Choroid plexus epithelial cell (primary cell): ENCODE measurements around the gene CALM1.

Experiments
- DNase-seq: peaks from one replicate; pipeline ENCODE4 v3.0.0-alpha.2; 2010; ENCODE audit warnings: low read depth
- H3K4me3 ChIP-seq: 2 replicates; pipeline ENCODE4 v1.5.1; 2011; ENCODE audit warnings: low read depth, mild to moderate bottlenecking, control low read depth, low read length, moderate library complexity
- CTCF ChIP-seq: conservative IDR thresholded peaks from 2 replicates; pipeline ENCODE4 v1.5.1; 2011; ENCODE audit warnings: low read depth, mild to moderate bottlenecking, control low read depth, inconsistent platforms, low read length, moderate library complexity

CALM1 gene

GRCh38 chr14:90396341-90397339 lies at the start of gene CALM1:
Gene CALM1, plus strand, starts transcription at chr14:90397029. Its CDS starts 202 bp downstream, at chr14:90397231.
- DNase-seq = peak; percentile 96
- TF ChIP-seq CTCF = no peak
- peak within 1 kb of the TSS; percentile 96 for H3K4me3 ChIP-seq

DNA sequence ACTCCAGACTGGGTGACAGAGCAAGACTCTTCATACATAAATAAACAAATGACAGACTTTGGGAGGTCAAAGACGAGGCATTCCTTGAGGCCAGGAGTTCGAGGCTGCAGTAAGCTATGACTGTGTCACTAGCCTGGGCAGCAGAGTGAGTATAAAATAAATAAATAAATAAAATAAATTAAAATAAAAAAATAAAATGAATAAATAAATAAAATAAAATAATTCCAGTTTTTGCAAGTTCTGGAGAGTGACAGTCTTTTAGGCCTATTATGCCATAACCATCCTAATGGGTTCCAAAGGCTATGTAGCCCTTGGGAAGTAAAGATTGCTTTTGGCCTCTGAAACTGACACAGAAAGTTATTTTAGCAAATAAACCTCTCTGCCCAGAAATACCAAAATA lies 48.6 kb upstream of the CALM1 start:
- H3K4me3 ChIP-seq = no peak overlapping the region
- no peak for DNase-seq
- no peak for TF ChIP-seq CTCF

GRCh38 chr14:90349739-90350138 lies 47.1 kb upstream of the CALM1 start:
- no peak for DNase-seq
- H3K4me3 ChIP-seq = no peak overlapping the region
- TF ChIP-seq CTCF = no peak

DNA sequence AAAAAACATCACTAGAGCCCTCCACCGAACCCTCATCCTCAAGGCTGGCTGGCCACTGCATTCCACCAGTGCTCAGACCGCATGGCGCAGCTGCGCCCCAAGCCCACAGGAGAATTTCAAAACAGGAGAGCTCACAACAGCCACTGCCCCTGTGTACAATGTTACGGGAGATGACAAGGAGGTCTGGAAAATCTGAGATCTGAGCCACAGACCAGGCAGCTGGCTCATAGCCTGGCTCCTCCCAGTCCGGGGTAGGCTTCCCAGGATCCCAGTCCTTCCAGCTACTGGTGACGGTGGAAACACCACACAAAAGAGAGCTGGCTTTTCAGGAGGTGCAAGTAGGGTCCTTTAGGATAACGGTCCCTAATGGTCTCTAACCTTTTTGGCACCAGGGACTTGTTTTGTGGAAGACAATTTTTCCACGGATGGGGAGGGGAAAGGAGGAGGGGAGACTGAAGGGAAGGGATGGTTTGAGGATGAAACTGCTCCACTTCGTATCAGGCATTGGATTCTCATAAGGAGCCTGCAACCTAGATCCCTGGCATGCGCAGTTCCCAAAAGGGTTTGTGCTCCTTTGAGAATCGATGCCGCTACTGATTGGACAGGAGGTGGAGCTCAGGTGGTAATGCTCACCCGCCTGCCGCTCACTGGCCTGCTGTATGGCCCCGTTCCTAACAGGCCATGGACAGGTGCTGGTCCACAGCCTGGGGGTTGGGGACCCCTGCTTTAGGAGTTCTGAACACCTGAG lies 42.1 kb upstream of the CALM1 start:
- TF ChIP-seq CTCF = no peak
- no peak for DNase-seq
- H3K4me3 ChIP-seq = no peak overlapping the region

- no peak overlapping the region for H3K4me3 ChIP-seq
- no peak for DNase-seq
- no peak for TF ChIP-seq CTCF
These were observed 41.0 kb upstream of the CALM1 start for GRCh38 chr14:90355540-90356518.

GRCh38 chr14:90356925-90357324 lies 39.9 kb upstream of the CALM1 start:
- TF ChIP-seq CTCF = no peak
- DNase-seq = no peak
- H3K4me3 ChIP-seq = no peak overlapping the region
